VCaP (cell line): ENCODE results near the gene ARSI.
"Not testable (repeated sequence)": the region's sequence is repeated elsewhere in the genome, so short reads cannot be mapped to it uniquely, and the experiment has no call there.

Source experiments
- H3K27ac ChIP-seq: fragments of 450-650 bp; 2 replicates; pipeline ENCODE4 v1.5.1; 2017
- TF ChIP-seq, protein P1 (sequence below): fragments of 450-650 bp; conservative IDR thresholded peaks from 2 replicates; pipeline ENCODE4 v1.5.1; 2017; ENCODE audit warnings: mild to moderate bottlenecking, moderate library complexity

Gene ARSI

DNA sequence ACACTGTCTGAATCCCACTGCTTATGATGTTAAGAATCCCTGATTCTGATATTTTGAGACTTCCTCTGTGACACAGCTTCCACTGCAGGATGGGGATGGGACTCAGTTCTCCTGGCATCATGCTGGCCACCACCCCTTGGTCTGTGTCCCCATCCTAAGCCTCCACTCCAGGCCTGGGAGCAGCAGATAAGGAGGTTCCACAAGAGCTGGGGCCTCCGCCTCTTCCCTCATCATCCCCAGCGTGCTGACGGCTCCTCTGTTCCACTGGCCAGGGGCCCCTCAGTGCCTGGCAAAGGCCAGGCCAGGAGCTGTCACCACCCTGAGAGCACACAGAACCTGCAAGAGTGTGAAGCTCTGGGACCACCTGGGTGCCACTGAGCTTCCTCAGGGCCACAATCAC is 53.8 kb downstream of the ARSI start:
- H3K27ac ChIP-seq, result no peak overlapping the region

DNA sequence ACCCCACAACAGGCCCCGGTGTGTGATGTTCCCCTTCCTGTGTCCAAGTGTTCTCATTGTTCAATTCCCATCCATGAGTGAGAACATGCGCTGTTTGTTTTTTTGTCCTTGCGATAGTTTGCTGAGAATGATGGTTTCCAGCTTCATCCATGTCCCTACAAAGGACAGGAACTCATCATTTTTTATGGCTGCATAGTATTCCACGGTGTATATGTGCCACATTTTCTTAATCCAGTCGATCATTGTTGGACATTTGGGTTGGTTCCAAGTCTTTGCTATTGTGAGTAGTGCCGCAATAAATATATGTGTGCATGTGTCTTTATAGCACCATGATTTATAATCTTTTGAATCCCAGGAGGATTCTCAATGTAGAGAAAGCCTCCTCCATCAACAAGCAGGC is 54.2 kb downstream of the ARSI start:
- not testable (repeated sequence) for H3K27ac ChIP-seq

More for the DNA sequence above, 53.8 kb downstream of the ARSI start:
- TF ChIP-seq, protein P1, sequence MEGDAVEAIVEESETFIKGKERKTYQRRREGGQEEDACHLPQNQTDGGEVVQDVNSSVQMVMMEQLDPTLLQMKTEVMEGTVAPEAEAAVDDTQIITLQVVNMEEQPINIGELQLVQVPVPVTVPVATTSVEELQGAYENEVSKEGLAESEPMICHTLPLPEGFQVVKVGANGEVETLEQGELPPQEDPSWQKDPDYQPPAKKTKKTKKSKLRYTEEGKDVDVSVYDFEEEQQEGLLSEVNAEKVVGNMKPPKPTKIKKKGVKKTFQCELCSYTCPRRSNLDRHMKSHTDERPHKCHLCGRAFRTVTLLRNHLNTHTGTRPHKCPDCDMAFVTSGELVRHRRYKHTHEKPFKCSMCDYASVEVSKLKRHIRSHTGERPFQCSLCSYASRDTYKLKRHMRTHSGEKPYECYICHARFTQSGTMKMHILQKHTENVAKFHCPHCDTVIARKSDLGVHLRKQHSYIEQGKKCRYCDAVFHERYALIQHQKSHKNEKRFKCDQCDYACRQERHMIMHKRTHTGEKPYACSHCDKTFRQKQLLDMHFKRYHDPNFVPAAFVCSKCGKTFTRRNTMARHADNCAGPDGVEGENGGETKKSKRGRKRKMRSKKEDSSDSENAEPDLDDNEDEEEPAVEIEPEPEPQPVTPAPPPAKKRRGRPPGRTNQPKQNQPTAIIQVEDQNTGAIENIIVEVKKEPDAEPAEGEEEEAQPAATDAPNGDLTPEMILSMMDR, result no peak

DNA sequence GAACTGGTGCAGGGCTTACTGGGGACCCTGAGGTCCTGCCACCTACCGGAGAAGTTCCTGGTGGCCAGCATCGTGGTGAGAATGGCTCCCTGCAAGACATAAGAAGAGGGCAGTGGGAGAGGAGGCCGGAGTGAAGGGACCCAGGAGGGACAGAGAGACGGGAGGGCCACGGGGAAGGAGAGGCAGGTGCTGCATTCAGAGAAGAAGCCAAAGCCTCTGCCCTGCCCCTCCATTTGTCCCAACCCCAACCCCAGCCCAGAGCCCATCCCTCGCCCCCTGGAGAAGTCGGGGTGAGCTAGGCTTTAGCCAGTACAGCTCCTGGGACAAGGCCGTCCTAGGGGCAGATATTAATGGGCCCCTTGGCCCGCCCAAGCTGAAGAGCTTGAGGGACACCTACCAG is 55.0 kb downstream of the ARSI start:
- H3K27ac ChIP-seq, result no peak overlapping the region
- TF ChIP-seq, protein P1, result no peak

DNA sequence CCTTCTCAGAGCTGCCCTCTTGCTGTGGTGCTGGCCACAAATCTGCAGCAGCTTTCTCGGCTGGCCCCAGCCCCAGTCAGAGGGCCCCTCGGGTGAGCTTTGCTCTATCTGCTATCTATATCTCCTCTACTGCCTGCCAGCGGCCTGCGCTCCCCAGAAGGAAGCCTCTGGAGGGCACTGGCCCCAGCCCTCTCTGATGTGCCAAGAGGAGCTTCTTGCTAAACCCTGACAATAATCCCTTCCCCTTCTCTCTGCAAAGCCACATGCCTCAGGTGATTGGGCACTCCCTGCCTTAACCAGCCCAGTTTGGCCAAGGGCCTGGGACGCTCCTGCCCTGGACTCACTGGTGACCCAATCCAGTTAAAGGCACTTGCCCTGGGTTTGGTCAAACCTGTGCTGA is 55.9 kb downstream of the ARSI start:
- TF ChIP-seq, protein P1, result no peak
- no peak overlapping the region for H3K27ac ChIP-seq

DNA sequence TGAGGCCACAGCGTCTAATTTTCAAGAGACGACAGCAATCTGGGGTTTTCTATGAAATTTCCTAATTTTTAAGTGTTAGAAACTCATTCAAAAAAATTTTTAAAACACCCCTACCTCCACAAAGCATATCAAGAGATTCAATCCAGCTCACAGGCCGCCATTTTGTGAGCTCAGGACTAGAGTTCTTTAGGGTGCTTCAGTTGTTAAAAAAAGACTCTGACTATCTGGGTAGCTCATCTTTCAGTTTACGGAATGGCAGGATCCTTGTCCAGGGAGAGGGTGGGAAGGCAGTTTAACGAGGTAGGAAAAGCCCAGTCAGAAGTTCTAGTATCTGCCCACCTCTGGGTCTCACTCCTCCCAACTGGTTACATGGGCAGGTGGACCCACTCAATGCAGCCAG is 56.3 kb downstream of the ARSI start:
- H3K27ac ChIP-seq, result no peak overlapping the region
- TF ChIP-seq, protein P1, result no peak
